NCI-H748 treated with DMSO at 0.1 percent for 48 hours (cell line): ENCODE results near the gene CD244.

Experiments used
- DNase-seq: peaks from one replicate; lab custom pipeline; 2025; lab: John Stamatoyannopoulos, UW

CD244 gene

DNA sequence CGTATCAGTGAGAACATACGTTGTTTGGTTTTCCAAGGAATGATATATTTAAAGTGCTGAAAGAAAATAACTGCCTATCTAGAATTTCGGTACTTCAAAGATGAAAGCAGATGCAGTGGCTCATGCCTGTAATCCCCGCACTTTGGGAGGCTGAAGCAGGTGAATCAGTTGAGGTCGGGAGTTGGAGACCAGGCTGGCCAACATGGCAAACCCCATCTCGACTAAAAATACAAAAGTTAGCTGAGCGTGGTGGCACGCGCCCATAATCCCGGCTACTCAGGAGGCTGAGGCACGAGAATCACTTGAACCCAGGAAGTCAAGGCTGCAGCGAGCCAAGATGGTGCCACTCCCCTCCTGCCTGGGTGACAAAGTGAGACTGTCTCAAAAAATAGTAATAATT is 16.4 kb downstream of the CD244 start:
- DNase-seq: no peak

DNA sequence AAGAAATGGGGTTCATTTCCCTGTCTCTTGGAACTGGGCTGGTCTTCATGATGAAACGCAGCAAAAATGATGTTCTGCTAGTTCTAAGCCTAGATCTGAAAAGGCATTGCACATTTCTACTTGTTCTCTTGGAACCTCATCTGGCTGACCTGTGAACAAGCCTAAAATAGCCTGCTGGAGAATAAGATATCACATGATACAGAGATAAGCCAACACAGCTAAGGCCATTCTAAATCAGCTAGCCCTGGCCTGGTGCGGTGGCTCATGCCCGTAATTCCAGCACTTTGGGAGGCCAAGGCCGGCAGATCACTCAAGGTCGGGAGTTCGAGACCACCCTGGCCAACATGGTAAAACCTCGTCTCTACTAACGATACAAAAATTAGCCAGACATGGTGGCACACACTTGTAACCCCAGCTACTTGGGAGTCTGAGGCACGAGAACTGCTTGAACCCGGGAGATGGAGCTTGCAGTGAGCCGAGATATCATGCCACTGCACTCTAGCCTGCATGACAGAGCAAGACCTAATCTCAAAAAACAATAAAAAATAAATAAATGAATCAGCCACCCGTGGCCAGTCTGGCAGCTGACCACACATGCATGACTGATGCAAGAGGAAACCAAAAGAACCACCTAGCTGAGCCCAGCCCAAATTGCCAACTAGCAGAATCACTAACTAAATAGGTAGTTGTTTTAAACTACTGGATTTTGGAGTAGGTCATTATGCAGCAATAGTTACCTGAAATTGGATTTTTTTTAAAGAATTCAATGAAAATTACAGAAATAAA is 18.0 kb downstream of the CD244 start:
- no peak for DNase-seq

DNA sequence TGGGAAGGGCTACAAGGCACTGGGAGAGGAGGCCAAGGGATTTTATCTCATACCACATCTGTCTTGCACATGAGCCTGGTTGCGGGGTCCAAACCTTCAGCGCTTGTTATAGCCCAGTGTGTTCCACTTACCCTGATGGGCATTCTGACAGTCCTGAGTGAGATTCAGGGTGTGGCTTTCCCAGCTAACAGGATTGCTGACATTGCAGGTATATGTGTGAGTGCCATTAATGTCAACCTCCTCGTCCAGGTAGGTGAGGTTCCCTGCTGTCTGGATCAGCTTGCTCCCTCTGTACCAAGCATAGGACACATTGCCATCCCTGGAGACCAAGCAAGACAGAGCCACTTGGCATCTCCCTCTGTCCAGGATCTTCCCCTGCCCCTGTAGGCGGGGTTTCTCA is 21.6 kb downstream of the CD244 start:
- DNase-seq: no peak

DNA sequence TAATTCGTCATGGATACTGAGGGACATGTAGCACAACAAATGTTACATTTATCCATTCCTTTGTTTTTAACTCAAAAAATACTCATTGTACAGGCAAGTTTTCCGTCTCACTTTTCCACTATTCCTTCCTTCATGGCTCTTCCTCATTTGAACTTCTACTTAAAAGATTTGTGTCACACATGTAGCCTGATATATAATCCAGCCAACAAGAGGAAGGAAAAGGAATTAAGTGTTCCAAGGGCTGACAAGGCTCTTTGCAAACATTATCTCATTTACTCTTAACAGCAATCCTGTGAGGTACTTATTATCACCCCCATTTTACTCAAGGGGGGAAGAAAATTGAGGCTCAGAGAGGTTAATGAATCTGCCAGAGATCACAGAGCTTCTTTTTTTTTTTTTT is 22.9 kb downstream of the CD244 start:
- DNase-seq: no peak

DNA sequence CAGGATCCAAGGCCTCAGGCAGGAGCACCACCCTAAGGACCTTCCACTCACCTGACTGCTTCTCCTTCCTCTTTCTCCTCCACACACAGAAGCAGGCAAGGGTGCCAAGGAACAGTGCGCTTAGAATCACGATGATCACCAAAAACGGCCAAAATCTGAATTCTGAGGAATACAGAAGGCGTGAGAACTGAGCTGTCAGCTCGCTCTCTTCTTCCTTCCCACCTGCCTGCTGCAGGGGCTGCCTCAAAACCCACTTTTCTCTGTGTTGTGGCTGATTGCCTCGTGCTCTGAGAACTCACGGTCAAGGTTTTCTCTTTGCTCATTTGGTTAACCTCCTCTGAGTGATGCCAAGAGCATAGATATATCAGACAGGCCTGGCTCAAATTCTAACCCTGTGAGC is 23.8 kb downstream of the CD244 start:
- no peak for DNase-seq

DNA sequence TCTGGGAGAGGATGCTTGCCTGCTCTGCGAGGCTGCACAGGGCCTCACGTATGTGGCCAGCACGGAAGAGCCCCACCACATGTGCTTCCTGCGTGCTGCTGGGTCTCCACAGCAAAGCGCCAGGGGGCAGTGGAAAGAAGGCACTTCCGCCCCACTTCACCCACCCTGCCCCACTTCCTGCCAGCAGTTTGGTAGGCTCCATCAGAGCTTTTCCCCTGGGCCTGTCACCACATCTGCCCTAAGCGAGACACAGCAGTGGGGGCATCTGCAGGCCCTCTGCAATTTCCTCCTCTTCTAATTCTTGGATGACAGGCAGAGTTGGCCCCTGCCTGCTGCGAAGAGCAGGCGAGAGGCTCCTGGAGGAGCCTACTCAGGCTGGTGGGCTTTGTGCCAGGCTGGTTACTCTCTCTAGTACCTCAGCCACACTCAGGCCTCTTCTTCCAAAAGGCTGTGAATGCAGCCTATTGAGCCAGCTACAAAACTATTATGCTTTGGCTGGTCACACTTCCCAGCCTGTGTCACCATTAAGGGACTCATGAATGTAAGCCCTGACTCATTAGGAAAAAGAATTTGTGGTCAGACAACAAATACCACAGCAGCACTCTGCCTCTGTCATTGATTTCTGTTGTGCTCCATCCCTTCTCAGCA is 25.0 kb downstream of the CD244 start:
- no peak for DNase-seq

DNA sequence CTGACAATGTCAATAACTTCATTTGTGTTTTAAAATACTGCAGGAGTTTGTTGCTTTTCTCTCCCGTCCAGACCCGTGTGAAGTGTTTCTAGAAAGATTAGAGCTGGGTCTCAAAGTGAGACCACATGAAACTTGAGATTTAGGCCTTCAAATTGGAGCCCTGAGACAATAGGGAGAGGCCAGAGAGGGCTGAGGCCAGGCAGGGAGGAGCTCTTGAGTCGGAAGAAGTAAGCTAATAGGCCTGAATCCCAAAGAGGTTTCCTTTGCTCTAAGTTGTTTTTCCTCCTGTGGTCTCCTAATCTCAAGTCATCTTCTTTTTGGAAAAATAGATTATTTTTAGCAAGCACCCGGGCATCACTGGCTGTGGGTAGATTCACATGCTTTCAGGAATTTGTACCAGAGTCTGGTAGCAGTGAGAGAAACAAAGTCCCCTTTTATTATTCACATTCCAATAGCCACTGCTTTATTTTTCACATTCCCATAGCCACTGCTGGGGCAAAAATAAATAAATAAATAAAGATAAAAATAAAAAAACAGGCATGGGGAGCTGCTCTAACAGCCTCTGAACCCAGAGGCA is 25.6 kb downstream of the CD244 start:
- DNase-seq: no peak

DNA sequence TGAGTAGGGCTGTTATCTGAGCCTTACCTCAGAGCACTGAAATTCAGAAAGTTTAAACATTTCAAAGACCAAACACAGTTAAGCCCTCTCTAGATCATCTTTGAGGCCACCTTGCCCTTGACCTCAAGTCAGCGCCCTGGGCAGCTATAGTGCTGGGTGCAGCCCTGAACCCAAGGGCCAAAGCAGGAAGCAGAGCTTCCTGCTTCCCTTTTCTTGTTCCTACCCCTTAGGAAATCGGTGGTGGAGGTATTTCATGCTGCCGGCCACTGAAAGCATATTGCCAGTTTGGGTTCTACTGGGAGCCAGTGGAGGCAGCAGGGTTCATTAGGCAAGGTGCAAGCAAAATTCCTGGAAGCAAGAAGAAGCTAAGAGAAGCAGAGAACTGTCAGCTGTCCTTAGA is 26.1 kb downstream of the CD244 start:
- no peak for DNase-seq

DNA sequence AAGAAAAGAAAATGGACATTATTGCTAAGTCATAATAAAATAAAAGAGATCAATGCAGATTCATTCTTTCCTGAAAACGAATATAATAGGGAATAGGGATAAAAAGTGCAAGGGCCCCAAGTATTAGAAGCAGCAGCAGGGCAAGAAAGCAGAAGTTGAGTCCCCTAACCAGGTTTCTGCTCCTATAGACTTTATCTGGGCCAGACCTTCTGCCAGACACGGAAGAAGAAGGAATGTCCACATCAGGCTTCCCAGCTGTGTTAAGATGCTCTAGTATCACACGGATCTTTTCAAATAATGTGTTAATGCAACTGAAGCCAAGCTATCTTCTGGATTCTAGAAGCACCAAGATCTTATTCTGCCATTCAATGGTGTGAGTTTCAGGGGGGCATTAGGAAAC is 26.9 kb downstream of the CD244 start:
- no peak for DNase-seq

DNA sequence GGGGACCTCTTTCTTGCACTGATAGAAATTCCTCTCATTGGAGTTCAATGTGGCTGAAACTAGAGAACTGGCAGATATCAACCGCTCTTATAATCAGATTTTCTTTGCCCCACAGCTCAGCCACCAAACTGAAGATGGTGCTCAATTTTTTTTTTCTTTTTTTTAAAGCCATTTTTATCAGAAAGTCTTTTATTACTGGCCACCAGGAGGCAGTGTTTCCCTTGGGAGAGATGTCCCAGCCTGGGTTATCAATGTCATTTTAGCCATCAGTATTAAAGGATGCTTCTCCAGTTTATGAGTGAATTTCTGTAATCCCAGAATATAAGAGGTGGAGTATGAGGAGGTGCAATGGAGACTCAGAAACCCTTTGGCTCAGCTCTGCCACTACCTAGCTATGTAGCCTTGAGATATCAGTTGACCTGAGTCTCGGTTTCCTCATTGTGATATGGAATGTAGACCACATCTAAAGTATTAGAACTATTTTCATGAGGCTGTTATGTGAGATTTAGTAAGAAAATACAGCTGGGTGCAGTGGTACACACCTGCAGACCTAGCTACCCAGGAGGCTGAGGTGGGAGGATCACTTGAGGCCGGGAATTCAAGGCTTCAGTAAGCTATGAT is 27.6 kb downstream of the CD244 start:
- DNase-seq: peak; percentile 8

DNA sequence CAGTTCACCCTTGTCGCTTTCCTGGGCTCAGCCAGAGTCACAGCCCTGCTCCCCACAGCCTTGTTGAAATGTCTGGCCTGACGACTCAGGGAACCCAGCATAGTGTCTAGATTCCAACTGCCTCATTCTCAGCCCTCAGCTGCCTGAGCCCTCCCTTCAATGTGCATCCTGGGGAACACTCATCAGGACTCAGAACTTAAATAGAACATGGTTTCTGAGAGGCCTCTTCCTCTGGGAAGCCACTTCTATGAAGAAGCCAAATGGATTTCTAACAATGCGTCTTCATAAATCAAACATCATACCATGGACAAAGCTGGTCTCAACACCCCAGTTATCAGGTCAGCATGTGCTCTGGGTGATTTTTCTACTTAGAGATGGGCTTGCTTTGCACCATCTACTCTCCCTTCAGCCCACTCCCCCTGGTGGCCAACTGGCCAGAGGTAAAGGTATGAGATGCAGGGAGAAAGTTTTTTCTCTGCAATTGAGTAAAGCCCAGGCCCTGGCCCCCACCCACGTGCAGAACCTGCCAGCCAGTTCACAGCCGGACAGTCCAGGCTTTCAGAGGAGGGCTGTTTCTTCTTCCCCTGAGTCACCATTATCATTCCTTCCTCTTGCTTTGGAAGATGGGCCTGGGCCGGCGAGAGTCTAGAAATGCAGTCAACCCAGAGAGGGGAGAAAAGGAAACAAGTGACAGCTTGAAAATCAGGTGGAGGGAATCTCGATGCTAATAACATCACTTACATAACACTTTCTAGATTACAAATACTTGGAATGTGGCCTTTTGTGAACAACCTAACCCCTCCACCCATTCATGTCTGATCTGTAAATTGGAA is 32.1 kb downstream of the CD244 start:
- no peak for DNase-seq

DNA sequence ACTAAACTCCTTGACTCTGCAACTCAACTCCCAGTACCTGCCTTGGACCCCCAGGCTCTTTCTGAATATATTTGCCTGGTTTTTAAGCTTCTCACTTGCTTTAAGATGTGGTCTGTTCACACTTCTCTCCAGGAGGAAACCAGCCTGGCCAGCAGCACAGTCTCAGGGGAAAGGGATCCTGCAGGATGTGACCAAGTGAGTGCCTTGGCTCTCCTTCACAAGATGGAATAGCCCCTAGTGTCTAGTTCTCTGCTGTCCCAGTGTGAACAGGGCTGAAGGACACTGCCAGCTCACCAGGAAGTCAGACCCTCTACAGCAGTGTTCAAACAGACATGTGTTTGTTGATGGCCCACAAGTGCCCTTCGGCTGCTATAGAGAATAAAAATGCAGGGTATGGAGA is 32.9 kb downstream of the CD244 start:
- DNase-seq: no peak

DNA sequence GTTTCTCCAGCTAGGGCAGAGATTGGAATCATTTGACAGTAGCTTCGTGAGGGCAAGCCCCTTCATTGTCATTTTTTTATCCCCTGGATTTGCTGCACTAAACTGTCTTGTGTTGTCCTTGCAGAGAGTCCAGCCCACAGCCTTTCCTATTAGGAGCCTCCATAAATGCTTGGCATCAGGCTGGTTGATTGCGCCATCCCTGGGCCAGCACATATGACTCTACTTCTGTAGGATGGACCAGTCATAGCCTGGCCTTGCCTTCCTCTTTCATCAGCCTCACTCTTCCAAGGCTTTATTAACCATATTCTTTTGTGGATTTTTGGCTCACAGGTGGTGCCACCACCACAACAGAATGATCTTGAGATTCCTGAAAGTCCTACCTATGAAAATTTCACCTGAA is 35.3 kb downstream of the CD244 start:
- DNase-seq: no peak

DNA sequence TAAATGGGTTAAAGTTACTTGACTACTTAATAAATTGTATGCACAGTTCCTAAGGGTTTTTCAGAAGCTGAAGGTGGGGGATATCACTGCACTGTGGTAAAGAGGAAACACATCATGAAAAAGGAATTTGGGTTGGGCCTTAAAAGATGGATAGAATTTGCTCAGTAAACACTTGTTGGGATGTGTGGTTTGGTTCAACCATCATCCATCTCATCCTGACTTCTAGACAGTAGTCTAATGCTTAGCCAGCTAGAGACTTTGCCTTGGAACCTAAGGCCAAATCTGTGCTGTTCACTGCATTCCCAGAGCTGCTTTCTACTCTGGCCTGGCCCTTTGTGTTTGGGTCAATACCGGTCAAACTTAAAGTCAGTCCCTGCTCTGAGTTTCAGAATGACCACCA is 36.1 kb downstream of the CD244 start:
- no peak for DNase-seq

DNA sequence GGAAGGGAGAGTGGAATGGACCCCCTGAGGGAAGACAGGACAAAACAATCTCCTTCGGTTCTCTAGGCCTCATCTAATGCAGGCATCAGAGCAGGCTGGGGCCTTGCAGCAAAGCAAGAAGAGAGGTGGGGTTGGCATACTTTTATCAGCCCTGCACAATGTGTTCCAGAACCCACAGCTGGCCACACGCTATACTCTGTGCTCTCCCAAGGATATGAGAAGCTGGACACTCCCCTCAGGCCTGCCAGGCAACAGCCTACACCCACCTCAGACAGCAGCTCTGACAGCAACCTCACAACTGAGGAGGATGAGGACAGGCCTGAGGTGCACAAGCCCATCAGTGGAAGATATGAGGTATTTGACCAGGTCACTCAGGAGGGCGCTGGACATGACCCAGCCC is 39.4 kb downstream of the CD244 start:
- DNase-seq: no peak

DNA sequence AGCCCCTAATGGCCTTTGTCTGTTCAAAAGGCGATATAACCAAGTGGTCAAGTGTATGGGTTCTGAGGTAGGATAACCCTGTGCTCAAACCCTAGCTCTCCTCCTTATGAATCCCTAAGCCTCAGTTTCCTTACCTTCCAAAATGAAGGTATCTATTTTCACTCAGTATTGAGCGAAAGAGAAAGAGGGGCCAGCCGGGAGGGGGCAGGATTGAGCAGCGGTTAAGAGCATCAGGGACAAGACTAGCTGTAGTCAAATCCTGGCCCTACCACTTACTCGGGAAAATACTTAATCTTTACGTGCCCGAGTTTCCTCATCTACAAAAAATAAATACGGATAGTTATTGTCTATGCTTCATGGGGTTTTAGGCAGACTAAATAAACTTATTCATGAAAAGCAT is 41.1 kb downstream of the CD244 start:
- no peak for DNase-seq

DNA sequence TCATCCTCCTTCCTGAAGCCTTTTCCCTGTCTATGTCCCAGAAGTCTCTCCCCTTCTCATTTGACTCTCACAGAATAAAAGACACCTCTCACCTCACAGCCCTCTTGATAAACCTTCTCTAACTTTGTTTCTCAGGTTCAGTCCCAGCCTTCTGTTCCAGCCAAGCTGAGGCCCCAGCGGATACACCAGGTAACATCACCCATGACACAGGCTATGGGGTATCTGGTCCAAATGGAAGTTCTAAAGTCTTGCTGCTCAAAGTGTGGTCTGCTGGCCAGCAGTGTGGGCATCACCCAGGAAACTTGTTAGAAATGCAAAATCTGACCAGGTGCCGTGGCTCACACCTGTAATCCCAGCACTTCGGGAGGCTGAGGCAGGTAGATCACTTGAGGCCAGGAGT is 43.5 kb downstream of the CD244 start:
- DNase-seq: no peak

DNA sequence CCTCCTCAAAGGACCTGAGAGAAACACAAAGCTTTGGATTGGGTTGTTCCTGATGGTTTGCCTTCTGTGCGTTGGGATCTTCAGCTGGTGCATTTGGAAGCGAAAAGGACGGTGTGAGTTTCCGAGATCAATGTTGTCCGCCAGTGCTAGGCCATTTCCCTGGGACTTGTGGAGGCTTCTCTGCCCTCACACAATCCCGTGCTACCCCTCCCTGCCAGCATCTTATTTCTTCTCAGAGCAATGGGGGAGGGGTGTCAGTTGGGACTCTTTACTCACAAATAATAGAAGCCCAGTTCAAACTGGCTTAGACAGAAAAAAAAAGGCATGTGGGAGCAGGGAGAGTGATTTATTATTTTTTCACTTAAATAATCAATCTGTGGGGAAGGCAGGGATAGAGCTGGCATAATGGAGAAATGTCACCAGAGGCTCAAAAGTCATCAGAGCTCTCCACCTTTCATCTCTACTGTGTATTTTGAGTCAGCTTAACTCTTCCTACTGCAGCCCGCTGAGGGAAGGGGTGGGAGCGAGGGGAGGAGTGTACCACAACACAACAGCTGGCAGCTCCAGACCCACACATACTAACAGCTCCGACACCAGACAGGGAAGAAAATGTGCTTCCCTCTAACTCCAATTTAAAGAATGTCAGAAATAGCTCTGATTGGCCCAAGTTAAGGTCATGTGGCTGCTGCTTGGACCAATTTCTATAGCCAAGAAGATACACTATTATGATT is 44.3 kb downstream of the CD244 start:
- no peak for DNase-seq

DNA sequence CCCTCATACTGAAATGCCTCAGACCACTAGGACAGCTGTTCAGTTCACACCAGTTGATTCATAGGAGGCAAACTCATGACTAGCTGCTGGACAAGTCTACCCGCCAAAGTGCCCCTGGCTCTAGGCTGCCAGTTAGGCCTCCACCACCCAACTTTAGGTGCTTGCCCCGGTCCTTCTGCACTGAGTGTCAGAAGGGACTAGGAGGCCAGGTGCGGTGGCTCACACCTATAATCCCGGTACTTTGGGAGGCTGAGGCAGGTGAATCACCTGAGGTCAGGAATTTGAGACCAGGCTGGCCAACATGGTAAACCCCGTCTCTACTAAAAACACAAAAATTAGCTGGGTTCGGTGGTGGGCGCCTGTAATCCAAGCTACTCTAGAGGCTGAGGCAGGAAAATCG is 47.8 kb downstream of the CD244 start:
- DNase-seq: no peak

DNA sequence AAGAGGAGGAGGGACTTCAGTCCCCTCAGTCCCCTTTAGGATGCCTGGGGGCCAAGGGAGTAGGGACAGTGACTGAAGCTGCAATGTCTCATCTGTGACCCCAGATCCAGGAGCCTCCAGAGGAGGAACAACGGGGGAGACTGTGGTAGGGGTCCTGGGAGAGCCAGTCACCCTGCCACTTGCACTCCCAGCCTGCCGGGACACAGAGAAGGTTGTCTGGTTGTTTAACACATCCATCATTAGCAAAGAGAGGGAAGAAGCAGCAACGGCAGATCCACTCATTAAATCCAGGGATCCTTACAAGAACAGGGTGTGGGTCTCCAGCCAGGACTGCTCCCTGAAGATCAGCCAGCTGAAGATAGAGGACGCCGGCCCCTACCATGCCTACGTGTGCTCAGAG is 48.4 kb downstream of the CD244 start:
- DNase-seq: no peak

DNA sequence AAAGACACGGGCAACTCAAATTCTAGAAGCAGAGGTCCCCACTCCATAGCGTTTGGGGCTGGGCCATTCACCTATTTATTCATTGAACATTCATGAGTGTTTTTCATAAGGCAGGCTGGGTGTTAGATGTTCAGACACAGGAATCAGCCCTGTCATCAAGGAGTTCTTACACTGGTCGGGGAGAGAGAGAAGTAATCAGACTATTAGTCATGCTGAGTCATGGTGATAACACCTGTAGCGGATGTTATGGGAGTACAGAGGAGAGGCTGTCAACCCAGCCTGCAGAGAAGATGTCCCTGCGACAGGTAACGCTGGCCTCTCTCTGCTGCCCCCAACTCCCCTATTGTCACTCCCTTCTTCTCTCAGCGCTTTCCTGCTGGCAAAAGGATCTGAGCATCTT is 49.5 kb downstream of the CD244 start:
- DNase-seq: no peak

DNA sequence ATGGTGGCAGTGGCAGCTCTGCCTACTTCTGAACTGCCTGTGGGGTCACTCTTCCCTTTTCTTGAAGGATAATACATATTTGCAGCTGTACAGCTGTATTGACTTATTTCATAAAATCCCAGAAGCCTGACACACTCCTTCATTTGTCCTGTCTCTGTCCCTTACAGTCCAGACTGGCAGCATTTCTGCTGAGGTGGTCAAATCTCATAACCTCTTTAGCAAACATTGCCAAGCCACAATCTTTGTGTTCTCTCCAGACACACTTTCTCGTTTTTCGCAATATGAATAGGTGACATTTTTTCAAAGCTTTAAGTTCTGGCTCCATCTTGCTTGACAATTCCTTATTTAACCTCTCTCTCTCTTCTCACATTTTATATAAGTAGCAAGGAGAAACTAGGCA is 51.5 kb downstream of the CD244 start:
- DNase-seq: no peak
